HepG2 (cell line): ENCODE data around the gene CEBPE. TPM values are rescaled to one million over a fixed set of nuclear protein-coding genes. Genes with fewer than 3 reads are reported as not detected.
A peak's percentile ranks its signal among the peaks of the same experiment; 100 is the strongest.

Experiments
- AGO1 ChIP-seq: fragments of 200-400 bp; formaldehyde crosslinking; IDR thresholded peaks from 2 replicates; pipeline ENCODE4 v1.6.1; 2017; ENCODE audit warnings: mild to moderate bottlenecking, low read depth, low read length, moderate library complexity; ENCODE audit not compliant: poor library complexity, severe bottlenecking
- CAMTA2 ChIP-seq: sonication (generic); formaldehyde crosslinking; IDR thresholded peaks from 2 replicates; pipeline ENCODE4 v1.4.0; 2020; ENCODE audit warnings: mild to moderate bottlenecking, missing genetic modification reagents, borderline replicate concordance
- FOXP1 ChIP-seq, 2 experiments: fragments of 450-650 bp in 1 of 2; IDR thresholded peaks; 2 replicates each; pipeline ENCODE4 v1.6.1; 2017 to 2018; ENCODE audit warnings: antibody characterized with exemption in 1 of 2
- HNRNPL ChIP-seq: fragments of 200-400 bp; formaldehyde crosslinking; IDR thresholded peaks from 2 replicates; pipeline ENCODE4 v1.6.1; 2017; ENCODE audit warnings: mild to moderate bottlenecking, low read depth, low read length
- KLF12 ChIP-seq: sonication (generic); formaldehyde crosslinking; IDR thresholded peaks from 2 replicates; pipeline ENCODE4 v1.4.0; 2020; ENCODE audit warnings: missing genetic modification reagents, borderline replicate concordance
- MIXL1 ChIP-seq: IDR thresholded peaks from 2 replicates; pipeline ENCODE4 v1.6.1; 2016
- NKX3-1 ChIP-seq: sonication (generic); formaldehyde crosslinking; IDR thresholded peaks from 2 replicates; pipeline ENCODE4 v1.5.0; 2020; ENCODE audit warnings: missing genetic modification reagents
- RBM22 ChIP-seq: fragments of 200-400 bp; formaldehyde crosslinking; optimal IDR thresholded peaks from 2 replicates; pipeline ENCODE3; 2017; ENCODE audit warnings: mild to moderate bottlenecking, low read length, moderate library complexity
- RCOR2 ChIP-seq: IDR thresholded peaks from 2 replicates; pipeline ENCODE4 v1.6.1; 2016; ENCODE audit warnings: missing biosample characterization, missing genetic modification reagents
- SP2 ChIP-seq: sonication (generic); formaldehyde crosslinking; IDR thresholded peaks from 2 replicates; pipeline ENCODE4 v1.5.1; 2020; ENCODE audit warnings: mild to moderate bottlenecking, missing genetic modification reagents
- STAG1 ChIP-seq: sonication (generic); formaldehyde crosslinking; IDR thresholded peaks from 2 replicates; pipeline ENCODE4 v1.4.0; 2020; ENCODE audit warnings: missing genetic modification reagents
- ZC3H13 ChIP-seq: sonication (generic); formaldehyde crosslinking; IDR thresholded peaks from 2 replicates; pipeline ENCODE4 v1.8.1; 2023; ENCODE audit warnings: mild to moderate bottlenecking, missing genetic modification reagents, moderate library complexity
- ZFP36 ChIP-seq: fragments of 150-350 bp; IDR thresholded peaks from 2 replicates; pipeline ENCODE4 v1.6.1; 2018; ENCODE audit warnings: borderline replicate concordance, low read length, low read depth; ENCODE audit not compliant: partially characterized antibody
- ZNF367 ChIP-seq: sonication (generic); formaldehyde crosslinking; IDR thresholded peaks from 2 replicates; pipeline ENCODE4 v1.4.0; 2020; ENCODE audit warnings: missing genetic modification reagents, borderline replicate concordance
- ZSCAN31 ChIP-seq: sonication (generic); formaldehyde crosslinking; IDR thresholded peaks from 2 replicates; pipeline ENCODE4 v1.5.0; 2020; ENCODE audit warnings: low read depth, mild to moderate bottlenecking, missing genetic modification reagents
- ZSCAN9 ChIP-seq: IDR thresholded peaks from 2 replicates; pipeline ENCODE4 v1.6.1; 2016; ENCODE audit warnings: borderline replicate concordance
- polyA plus RNA-seq, 8 experiments: library from polyadenylated mRNA; depleted of rRNA in 3 of 8; stranded (reverse) in 7 of 8; unstranded in 1 of 8; fragments of >200 nt; fragmentation: Illumina TruSeq in 4 of 8; extraction: Trizol in 4 of 8; gene quantifications; 2 replicates each; pipeline versions ENCODE4 v1.2.1 to v1.2.3, GENCODE V29; 2011 to 2016; ENCODE audit warnings: low read depth in 4 of 8, missing spikeins in 1 of 8, mixed read lengths in 1 of 8; ENCODE audit not compliant: insufficient read depth in 1 of 8
- total RNA-seq, 5 experiments: library from RNA; depleted of rRNA; stranded (reverse); fragments of >200 nt; fragmentation: Illumina TruSeq; extraction: Trizol; gene quantifications; 2 replicates each; pipeline ENCODE4 v1.2.3, GENCODE V29; 2016; ENCODE audit warnings: low read depth in 1 of 5
- TF ChIP-seq, protein P1 (sequence below): sonication (generic); formaldehyde crosslinking; conservative IDR thresholded peaks from 2 replicates; pipeline ENCODE4 v1.4.0; 2020; ENCODE audit warnings: mild to moderate bottlenecking, missing genetic modification reagents, moderate library complexity
- TF ChIP-seq, protein P2 (sequence below): sonication (generic); IDR thresholded peaks from 2 replicates; pipeline ENCODE4 v1.6.1; 2016; ENCODE audit warnings: low read depth, borderline replicate concordance
- TF ChIP-seq, protein P3 (sequence below): sonication (generic); formaldehyde crosslinking; IDR thresholded peaks from 2 replicates; pipeline ENCODE4 v1.4.0; 2020; ENCODE audit warnings: missing genetic modification reagents, low read depth, mild to moderate bottlenecking, borderline replicate concordance
- TF ChIP-seq, protein P4 (sequence below): sonication (generic); formaldehyde crosslinking; IDR thresholded peaks from 2 replicates; pipeline ENCODE4 v1.5.0; 2020; ENCODE audit warnings: missing genetic modification reagents
- TF ChIP-seq, protein P5 (sequence below): conservative IDR thresholded peaks from 2 replicates; pipeline ENCODE4 v1.6.1; 2018; ENCODE audit warnings: missing genetic modification reagents

The CEBPE gene
- total and polyA plus RNA-seq, 2 of the 13 experiments (the other 11 are each of a cell fraction or from before 2014, with no cell fraction given): 0.09 to 0.11 TPM

DNA sequence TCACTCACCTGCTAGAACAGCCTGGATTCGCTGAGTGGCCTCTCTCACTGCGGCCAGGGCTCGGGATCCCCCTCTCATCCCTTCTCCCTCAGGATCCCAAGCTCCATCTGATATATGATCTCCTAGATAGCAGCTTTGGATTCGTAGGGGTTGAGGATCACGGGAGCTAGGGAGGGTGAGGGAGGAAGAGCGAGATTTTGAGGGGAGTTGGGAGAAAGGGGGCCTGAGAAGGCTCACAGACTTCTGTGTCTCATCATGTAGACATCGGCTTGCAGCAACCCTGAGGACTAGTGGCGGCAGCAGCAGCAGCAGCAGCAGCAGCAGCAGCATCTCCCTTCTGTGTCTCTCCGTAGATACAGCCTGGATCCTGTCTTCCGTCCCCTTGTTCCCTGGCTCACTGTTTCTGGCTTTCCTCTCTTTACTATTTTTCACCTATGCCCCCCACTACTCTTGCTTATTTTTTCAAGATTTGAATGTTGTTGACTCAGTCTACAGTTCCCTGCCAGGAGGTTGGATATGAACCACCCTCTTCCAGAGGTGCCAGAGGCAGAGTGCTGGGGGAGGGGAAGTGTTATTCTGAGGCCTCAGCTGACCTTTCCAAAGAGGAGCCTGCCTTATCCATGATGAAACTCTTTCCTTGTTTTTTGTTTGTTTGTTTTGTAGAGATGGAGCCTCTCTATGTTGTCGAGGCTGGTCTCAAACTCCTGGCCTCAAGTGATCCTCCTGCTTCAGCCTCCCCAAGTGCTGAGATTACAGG, 14.3 kb downstream of the CEBPE start, which contains the start of gene CIROP (continued):
- TF ChIP-seq, protein P1, sequence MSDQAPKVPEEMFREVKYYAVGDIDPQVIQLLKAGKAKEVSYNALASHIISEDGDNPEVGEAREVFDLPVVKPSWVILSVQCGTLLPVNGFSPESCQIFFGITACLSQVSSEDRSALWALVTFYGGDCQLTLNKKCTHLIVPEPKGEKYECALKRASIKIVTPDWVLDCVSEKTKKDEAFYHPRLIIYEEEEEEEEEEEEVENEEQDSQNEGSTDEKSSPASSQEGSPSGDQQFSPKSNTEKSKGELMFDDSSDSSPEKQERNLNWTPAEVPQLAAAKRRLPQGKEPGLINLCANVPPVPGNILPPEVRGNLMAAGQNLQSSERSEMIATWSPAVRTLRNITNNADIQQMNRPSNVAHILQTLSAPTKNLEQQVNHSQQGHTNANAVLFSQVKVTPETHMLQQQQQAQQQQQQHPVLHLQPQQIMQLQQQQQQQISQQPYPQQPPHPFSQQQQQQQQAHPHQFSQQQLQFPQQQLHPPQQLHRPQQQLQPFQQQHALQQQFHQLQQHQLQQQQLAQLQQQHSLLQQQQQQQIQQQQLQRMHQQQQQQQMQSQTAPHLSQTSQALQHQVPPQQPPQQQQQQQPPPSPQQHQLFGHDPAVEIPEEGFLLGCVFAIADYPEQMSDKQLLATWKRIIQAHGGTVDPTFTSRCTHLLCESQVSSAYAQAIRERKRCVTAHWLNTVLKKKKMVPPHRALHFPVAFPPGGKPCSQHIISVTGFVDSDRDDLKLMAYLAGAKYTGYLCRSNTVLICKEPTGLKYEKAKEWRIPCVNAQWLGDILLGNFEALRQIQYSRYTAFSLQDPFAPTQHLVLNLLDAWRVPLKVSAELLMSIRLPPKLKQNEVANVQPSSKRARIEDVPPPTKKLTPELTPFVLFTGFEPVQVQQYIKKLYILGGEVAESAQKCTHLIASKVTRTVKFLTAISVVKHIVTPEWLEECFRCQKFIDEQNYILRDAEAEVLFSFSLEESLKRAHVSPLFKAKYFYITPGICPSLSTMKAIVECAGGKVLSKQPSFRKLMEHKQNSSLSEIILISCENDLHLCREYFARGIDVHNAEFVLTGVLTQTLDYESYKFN (CRISPR knock-in tag): 0 out of 2 replicates have a peak, but pooled peaks have one; percentile 29
- TF ChIP-seq FOXP1 (IDR thresholded peaks at IDR 0.05) (no peak; the same call in 1 of the 2 replicates), FOXP1 (CRISPR knock-in tag; IDR thresholded peaks at IDR 0.05) (peak; percentile 33; the same call in 1 of the 2 replicates), NKX3-1 (CRISPR knock-in tag) (no peak), CAMTA2 (CRISPR knock-in tag) (no peak), AGO1 (no peak), MIXL1 (CRISPR knock-in tag) (peak; percentile 3; the same call in 1 of the 2 replicates), ZSCAN9 (CRISPR knock-in tag) (no peak), STAG1 (CRISPR knock-in tag) (no peak), KLF12 (CRISPR knock-in tag) (no peak), ZC3H13 (CRISPR knock-in tag) (no peak), HNRNPL (no peak), ZNF367 (CRISPR knock-in tag) (no peak), ZFP36 (no peak), ZSCAN31 (CRISPR knock-in tag) (no peak), SP2 (CRISPR knock-in tag) (no peak), RCOR2 (CRISPR knock-in tag) (peak; percentile 37; the same call in 1 of the 2 replicates), RBM22 (no peak)
- TF ChIP-seq, protein P2, sequence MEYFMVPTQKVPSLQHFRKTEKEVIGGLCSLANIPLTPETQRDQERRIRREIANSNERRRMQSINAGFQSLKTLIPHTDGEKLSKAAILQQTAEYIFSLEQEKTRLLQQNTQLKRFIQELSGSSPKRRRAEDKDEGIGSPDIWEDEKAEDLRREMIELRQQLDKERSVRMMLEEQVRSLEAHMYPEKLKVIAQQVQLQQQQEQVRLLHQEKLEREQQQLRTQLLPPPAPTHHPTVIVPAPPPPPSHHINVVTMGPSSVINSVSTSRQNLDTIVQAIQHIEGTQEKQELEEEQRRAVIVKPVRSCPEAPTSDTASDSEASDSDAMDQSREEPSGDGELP: no peak
- TF ChIP-seq, protein P3, sequence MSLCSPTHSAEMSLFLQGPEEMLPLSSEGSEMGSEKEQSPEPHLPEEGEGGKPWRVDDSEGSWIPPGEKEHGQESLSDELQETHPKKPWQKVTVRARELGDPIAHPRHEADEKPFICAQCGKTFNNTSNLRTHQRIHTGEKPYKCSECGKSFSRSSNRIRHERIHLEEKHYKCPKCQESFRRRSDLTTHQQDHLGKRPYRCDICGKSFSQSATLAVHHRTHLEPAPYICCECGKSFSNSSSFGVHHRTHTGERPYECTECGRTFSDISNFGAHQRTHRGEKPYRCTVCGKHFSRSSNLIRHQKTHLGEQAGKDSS (CRISPR knock-in tag): no peak
- TF ChIP-seq, protein P4, sequence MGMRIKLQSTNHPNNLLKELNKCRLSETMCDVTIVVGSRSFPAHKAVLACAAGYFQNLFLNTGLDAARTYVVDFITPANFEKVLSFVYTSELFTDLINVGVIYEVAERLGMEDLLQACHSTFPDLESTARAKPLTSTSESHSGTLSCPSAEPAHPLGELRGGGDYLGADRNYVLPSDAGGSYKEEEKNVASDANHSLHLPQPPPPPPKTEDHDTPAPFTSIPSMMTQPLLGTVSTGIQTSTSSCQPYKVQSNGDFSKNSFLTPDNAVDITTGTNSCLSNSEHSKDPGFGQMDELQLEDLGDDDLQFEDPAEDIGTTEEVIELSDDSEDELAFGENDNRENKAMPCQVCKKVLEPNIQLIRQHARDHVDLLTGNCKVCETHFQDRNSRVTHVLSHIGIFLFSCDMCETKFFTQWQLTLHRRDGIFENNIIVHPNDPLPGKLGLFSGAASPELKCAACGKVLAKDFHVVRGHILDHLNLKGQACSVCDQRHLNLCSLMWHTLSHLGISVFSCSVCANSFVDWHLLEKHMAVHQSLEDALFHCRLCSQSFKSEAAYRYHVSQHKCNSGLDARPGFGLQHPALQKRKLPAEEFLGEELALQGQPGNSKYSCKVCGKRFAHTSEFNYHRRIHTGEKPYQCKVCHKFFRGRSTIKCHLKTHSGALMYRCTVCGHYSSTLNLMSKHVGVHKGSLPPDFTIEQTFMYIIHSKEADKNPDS (CRISPR knock-in tag): no peak
- TF ChIP-seq, protein P5, sequence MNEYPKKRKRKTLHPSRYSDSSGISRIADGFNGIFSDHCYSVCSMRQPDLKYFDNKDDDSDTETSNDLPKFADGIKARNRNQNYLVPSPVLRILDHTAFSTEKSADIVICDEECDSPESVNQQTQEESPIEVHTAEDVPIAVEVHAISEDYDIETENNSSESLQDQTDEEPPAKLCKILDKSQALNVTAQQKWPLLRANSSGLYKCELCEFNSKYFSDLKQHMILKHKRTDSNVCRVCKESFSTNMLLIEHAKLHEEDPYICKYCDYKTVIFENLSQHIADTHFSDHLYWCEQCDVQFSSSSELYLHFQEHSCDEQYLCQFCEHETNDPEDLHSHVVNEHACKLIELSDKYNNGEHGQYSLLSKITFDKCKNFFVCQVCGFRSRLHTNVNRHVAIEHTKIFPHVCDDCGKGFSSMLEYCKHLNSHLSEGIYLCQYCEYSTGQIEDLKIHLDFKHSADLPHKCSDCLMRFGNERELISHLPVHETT (CRISPR knock-in tag): no peak; the same call in 1 of the 2 replicates
